ENCODE measurements around the gene KIF1A.
A peak's percentile ranks its signal among the peaks of the same experiment; 100 is the strongest.
"Not testable (repeated sequence)": the region's sequence is repeated elsewhere in the genome, so short reads cannot be mapped to it uniquely, and the experiment has no call there.

KIF1A gene

DNA sequence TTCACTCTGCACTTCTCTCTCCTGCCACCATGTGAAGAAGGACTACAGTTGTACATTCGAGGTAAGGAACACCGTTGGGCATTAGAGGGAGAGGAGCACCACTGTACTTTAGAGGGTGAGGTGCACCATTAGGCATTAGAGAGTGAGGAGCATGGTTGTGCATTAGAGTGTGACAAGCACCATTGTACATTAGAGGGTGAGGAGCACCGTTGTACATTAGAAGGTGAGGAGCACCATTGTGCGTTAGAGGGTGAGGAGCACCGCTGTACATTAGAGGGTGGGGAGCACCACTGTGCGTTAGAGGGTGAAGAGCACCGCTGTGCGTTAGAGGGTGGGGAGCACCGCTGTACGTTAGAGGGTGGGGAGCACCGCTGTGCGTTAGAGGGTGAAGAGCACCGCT lies 27.8 kb upstream of the KIF1A start:
- DNase-seq, result no peak

GRCh38 chr2:240846873-240847595 lies 27.0 kb upstream of the KIF1A start:
- DNase-seq, result no peak

GRCh38 chr2:240846309-240846708 lies 26.3 kb upstream of the KIF1A start:
- DNase-seq, result not testable (repeated sequence)

- peak; percentile 78 for DNase-seq
Observed at GRCh38 chr2:240840435-240841060, 20.5 kb upstream of the KIF1A start.

DNA sequence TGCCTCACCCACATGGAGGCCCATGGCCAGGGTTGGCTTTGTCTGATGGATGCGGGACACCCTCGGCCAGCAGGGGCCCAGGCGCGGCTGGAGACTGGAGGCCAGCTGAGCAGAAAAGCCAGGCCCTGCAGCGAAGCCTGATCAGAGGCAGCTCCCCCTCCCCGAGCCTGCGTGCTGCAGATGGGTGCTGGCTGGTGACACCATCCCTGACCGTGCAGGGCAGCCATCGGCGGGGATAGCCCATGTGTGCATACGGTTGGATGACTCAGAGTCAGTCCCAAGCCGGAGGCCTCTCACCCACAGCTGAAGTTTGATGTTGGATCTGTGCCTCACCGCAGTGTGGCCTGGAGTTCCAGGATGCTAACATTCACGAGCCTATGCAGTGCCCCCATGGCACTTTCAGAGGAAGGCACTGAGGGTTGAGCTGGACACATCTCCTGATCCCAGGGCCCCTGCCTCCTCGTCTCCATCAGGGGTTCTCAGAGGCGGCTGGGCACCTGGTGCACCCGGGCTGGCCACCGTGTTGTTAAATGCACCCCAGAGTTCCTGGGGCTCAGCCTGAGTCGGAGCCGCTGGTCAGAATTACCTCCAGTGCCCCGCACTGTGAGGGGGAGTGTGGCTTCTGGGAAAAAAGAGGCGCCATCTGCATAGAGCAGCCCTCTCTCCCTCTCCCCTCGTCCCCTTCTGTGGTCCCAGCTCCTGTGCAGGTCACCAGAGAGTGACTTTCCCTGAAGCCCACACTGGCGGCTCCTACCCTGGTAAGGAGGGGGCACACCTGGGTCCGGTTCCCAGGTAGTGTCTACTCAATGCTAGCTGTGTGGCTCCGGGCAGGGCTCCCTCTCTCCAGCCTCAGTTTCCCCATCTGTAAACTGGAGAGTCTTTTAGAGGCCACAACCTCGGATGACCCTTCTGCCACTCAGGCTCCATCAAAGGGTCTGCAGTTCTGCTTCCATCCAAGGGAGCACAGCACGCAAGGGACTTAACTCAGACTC lies 19.4 kb upstream of the KIF1A start:
- no peak for DNase-seq

GRCh38 chr2:240837621-240838020 lies 17.6 kb upstream of the KIF1A start:
- no peak for DNase-seq

DNA sequence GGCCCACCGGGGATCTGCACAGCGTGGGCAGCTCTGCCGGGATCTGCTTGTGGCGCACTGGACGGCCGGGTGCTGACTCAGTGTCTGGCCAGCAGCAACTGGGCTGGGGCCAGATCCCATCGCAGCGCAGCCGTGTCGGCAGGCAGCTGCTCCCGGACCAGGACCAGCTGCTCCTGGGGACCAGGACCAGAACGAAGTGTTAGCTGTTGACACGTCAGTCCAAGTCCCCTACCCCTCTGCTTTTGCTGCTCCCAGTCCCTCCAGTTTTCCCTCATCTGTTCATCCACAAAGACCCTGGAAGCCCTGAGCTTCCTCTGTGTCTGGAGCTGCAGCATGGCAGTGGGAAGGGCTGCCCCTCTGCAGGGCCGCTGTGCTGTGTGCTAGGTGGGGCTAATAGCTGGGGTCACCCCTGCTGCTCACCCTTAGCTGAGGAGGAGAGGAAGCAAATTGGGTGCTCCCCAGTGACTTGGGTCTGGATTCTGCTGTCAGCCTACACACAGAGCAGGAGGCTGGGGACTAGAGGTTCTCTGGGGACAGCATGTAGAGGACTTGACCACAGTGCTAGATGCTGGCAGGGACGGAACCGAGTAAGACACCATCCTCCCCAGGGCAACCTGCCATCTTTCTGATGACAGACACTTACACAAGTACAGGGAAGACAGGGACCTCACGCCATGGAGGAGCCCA lies 16.9 kb upstream of the KIF1A start:
- peak; percentile 70 for DNase-seq

GRCh38 chr2:240835528-240835927 lies 15.5 kb upstream of the KIF1A start:
- DNase-seq, result no peak

DNA sequence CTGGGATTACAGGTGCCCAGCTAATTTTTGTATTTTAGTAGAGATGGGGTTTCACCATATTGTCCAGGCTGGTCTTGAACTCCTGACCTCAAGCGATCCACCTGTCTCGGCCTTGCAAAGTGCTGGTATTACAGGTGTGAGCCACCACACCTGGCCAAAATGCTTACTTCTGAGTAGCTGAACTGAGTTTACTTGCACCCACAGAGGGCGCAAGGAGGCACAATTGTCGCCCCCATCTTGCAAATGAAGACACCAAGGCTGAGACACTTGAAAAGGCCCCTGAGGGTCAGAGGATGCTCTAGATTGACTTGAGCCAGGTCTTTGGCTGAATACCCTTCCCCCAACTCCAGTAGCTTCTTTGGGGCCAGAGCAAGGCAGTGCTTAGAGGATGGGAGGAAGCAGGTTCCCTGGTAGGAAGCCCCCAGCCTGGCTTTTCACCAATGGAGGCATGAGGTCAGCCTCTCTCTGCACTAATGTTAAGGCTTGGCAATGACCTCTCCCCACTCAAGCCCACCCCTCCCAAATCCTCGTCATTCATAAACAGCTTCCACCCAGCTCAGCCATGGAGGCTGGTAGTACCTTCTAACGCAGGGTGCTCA lies 14.5 kb upstream of the KIF1A start:
- DNase-seq, result no peak

DNA sequence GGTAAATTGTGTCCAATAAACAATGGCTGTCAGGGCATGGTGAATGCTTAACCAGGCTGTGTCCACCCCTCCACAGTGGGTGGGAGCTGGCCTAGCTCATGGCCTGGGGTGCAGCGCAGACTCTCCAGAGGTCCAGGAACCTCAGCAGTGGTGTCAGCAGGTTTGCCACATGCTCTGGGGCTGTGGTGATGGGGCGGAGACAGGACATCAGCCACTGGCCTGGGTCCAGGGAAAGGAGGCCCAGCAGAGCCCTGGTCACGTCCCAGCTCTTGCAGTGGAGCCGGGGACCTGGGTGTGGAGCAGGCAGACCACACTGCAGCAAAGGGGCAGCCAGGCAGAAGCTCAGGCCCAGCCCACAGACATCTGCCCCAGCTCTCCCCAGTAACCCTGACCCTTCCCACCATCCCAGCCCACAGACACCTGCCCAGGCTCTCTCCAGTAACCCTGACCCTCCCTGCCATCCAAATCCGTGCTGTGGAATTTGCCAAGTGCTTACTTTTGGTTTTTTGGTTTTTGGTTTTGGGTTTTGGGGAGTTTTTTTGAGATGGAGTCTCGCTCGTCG lies 13.8 kb upstream of the KIF1A start:
- DNase-seq, result no peak

DNA sequence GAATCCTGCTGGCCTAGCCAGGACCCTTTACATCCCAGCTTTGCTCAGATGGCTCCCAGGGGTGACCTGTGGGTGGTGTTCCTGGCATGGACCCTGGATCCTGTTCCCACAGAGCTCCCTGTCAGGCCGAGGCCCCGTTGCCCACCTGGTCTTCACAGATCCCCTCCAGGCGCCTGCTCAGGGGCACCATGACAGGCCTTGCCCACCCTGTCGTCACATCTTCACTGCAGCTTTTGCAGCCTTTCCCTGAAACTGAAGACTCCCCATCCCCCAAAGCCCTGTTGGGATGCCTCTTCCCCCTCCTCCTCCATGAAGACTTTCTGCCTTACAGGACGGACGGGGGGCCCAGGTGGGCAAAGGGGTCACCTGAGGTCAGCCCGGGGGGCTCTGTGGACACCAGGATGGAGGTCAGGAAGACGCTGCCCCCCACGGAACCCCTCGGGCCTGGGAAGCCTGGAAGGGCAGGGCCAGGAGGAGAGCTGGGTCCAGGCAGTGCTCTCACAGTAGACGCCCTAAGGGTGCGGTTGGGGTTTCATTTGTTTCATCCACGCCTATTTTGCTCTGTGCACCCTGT lies 13.0 kb upstream of the KIF1A start:
- no peak for DNase-seq

DNA sequence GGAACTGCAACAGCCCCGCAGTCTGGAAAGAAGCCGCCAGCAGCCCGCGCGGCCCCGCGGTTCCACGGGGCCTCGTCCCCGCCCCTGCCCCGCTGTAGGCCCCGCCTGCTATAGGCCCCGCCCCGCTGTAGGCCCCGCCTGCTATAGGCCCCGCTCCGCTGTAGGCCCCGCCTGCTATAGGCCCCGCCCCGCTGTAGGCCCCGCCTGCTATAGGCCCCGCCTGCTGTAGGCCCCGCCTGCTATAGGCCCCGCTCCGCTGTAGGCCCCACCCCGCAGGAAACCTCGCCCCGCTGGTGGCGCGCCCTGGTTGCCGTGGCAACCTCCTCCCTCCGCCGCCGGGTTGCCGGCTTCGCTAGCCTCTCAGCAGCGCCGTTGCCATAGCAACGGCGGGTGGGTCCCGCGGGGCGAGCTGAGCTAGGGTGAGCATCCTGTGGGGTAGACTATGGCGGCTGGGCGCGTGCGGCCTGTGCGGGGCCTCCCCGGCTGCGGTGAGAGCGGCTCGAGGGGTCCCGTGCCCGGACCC lies 12.2 kb upstream of the KIF1A start:
- DNase-seq, result peak; percentile 92

DNA sequence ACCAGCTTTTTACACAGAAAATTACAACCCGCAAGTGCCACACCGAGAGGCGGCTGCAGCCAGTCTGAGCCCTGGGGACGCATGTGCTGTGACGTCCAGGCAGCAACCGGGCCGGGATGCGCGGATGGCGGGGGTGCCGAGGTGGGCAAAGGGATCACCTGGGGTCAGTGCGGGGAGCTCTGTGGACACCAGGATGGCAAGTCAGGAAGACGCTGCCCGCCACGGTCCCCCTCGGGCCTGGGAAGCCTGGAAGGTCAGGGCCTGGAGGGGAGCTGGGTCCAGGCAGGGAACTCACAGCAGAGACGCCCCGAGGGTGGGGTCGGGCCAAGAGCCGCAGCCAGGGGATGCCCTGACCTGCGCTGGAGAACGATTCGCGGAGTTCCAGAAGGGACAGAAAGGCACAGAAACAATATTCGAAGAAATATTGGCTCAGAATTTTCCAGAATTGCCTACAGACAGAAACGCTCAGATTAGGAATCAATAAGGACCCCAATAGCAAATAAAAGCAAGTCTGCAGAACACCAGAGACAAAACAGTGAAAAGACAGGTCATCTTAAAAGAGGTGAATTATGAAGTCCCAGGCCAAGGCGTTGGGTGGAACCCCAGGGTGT lies 11.7 kb upstream of the KIF1A start:
- DNase-seq, result no peak

DNA sequence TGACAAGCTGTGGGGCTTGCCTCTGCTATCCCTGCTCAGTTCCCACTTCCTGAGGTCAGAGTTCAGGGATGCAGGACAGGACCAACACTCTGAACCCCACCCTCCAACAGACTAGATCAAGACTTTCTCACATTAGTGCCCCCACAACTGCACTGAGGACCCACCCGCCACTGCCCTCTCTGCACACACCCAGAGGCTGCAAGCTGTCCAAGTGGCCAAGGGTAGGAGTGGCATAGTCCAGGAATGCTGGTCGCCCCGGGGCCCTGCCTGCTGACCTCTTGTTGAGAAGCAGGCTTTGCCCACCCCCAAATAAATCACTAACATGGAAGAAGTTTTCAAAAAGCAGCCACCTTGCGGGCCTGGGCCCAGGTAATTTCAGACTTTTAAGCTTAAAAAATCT lies 5.5 kb upstream of the KIF1A start:
- DNase-seq, result no peak

- no peak for DNase-seq
Observed at GRCh38 chr2:240823449-240824336, 3.7 kb upstream of the KIF1A start.

- DNase-seq, result no peak
Observed at GRCh38 chr2:240822280-240822847, 2.3 kb upstream of the KIF1A start.

DNA sequence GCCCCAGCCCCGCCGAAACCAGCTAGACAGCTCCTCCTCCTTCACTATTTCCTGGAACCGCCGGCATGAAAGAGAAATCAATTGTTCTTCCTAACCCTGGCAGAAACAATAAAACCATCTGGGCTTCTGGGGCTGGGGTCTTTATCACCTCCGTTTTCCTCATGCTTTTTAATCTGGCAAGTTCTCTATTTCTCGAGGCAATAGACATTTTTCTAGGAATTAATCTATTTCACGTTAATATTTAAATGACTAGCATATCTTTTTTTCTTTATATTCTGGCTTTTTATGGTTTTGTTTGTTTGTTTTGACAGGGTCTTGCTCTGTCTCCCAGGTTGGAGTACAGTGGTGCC lies 1.4 kb upstream of the KIF1A start:
- DNase-seq, result no peak

DNA sequence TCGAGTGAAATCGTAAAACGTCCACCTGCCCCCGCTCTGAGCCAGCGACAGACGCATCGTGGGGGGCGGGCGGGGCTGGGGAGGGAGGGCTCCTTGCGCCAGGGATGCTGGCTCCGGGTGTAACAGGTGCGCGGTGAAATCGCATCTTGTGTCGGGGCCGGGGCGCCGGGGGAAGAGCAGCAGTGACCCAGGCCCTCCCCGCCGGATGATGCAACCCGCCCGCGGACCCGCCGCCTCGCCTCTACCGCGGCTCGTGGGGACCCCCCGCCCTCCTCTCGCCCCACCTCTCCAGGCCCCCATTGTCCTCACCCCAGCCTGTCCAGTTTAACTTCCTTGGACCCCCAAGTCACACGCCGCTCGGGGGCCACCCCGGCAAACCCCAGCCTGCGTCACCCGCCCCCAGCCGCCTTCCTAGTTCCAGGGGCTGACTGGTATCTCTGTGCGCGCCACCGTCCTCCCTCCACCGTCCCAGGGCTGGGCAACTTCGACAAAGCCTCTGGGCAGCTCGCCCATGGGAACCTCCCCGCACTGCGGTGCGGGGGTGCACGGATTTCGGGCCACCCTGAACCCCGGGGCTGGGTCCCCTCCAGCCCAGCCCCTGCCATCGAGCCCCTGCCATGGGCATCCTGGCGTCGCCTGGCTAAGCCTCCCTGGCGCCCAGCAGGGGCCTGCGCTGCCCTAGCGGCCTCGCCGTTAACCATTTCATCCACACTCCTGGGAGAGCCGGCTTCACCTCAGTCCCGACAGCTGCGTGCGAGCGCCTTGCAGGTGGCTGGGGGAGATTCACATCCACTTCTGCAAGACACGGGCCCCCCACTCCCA lies 799 bp upstream of the KIF1A start:
- DNase-seq, result peak; percentile 33
